Urinary bladder (tissue), 4 donors: Measurements from ENCODE around the gene MINDY3. TPM values are rescaled to one million over a fixed set of nuclear protein-coding genes. Genes with fewer than 3 reads are reported as not detected.

Experiments
- DNase-seq: peaks from one replicate; pipeline ENCODE4 v3.0.0-alpha.2; 2015; ENCODE audit errors: extremely low spot score
- H3K27ac ChIP-seq: one replicate; pipeline ENCODE4 v1.5.1; 2013; ENCODE audit warnings: low read depth, mild to moderate bottlenecking, moderate library complexity
- H3K36me3 ChIP-seq: one replicate; pipeline ENCODE4 v1.6.1; 2013; ENCODE audit warnings: mild to moderate bottlenecking, moderate library complexity; ENCODE audit not compliant: insufficient read depth
- H3K4me1 ChIP-seq: one replicate; pipeline ENCODE4 v1.6.1; 2013; ENCODE audit warnings: mild to moderate bottlenecking, moderate library complexity; ENCODE audit not compliant: insufficient read depth
- H3K4me3 ChIP-seq: one replicate; pipeline ENCODE4 v1.5.1; 2013; ENCODE audit warnings: low read depth, low read length
- WGBS: extraction: QIAGEN DNeasy Blood & Tissue Kit; methylation state at CpG from one replicate; pipeline ENCODE4 v1.1.7; 2013; 5-methylcytosine and 5-hydroxymethylcytosine counted together
- polyA plus RNA-seq: library from polyadenylated mRNA; stranded (reverse); fragments of 200-250 nt; gene quantifications from one replicate; pipeline ENCODE4 v1.2.3, GENCODE V29; 2013
- total RNA-seq: library from RNA; depleted of rRNA; stranded (reverse); fragments of >200 nt; gene quantifications from one replicate; pipeline ENCODE4 v1.2.3, GENCODE V29; 2014
- donor health status: healthy with polysubstance abuse.
- donor health status: healthy.

The MINDY3 gene
- total and polyA plus RNA-seq, 2 donors: 23.6 to 70.7 TPM

DNA sequence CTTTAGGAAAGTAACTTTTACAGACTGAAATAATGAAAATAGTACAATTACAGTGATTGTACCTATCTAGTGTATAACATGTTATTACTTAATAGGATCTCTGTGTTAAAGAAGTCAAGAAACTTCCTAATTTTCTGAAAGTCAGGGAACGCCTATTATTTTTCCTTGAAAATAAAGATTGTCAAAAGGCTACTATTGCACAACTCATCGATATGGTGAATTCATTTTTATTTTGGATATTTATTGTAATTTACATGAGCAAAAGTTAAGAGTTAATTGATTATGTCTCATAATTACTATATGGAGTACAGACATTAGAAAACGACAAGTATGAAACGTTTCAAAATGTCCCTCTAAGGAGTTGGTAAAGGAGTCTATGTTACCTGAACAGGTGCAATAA lies 12.8 kb downstream of the MINDY3 start:
- H3K4me3 ChIP-seq: no peak overlapping the region
- H3K36me3 ChIP-seq: no peaks in the 10 kb centered on the region
- WGBS: 96% methylated on average over 4 of the region's 4 CpGs
- H3K4me1 ChIP-seq: no peaks in the 10 kb centered on the region
- no peak for DNase-seq
- H3K27ac ChIP-seq: no peak overlapping the region

DNA sequence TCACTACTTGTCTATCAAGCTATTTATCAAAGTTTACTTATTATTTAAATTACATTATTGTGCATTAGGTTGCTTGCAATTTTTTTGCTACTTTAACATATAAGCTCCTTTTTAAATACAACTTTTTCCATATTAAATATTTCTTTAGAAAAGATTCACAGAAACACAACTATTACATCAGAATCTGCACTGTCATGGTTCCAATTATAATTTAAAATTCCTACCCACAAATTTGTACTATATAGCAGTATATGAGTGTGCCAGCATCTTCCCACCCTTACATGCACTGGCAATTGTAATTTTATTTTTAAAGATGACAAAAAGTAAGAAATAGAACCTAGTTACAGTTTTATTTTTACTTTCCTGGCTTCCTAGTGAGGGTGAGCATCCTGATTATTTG lies 15.8 kb downstream of the MINDY3 start:
- no peak overlapping the region for H3K27ac ChIP-seq

DNA sequence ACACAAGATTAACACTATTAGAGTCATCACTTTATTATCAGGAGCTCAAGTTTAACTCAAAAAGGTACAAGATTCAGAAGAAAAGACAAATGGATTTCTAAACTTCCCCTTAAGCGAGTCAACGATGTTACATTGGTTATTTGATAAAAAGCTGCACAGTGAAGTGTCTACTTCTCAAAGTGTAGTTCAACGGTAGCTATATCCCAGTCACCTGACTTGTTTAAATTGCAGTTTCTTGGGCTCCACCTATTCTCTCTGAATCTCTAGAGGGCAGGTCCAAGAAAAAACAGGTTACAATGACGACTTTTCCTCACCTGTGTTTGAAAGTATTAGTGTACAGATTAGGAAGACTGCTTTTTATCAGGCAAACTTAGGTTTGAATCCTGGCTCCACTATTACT lies 16.6 kb downstream of the MINDY3 start:
- no peak overlapping the region for H3K27ac ChIP-seq
- no peaks in the 10 kb centered on the region for H3K4me1 ChIP-seq
- no peak overlapping the region for H3K4me3 ChIP-seq
- DNase-seq: no peak
- WGBS: 90% methylated on average over 4 of the region's 4 CpGs
- no peaks in the 10 kb centered on the region for H3K36me3 ChIP-seq

More for the DNA sequence above, 15.8 kb downstream of the MINDY3 start:
- Histone ChIP-seq H3K36me3 (no peaks in the 10 kb centered on the region), H3K4me1 (no peaks in the 10 kb centered on the region), H3K4me3 (no peak overlapping the region)
- no peak for DNase-seq

DNA sequence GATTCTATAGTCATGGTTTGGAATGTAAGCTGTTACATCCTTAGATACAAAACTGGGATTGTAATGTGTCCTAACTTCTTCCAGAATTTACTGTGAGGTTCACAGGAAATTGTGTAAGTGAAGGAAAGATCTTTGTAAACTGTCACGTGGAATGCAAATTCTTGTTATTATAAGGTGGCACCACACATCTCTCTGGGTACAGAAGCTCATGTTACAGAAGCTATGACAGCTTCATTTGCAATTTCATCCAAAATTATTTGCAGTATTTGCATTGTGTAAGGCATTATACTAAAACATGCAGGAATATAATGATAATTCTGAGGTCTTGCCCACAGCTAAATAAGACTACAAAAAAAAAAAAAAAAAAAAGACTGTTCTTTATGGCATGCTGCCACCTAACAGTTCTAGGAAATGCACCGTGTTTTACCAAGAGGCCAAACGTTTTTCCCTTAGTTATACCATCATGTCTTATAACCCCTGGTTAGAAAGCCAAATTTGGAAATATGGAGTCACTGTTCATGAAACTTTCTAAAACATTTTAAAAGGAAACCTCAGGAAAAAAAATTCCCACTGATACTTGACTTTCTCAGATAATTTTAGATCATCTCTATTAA lies 17.6 kb downstream of the MINDY3 start:
- 28% methylated on average over 3 of the region's 3 CpGs for whole genome bisulfite sequencing
- Histone ChIP-seq H3K4me1 (no peaks in the 10 kb centered on the region), H3K36me3 (no peaks in the 10 kb centered on the region), H3K4me3 (no peak overlapping the region), H3K27ac (no peak overlapping the region)
- no peak for DNase-seq

DNA sequence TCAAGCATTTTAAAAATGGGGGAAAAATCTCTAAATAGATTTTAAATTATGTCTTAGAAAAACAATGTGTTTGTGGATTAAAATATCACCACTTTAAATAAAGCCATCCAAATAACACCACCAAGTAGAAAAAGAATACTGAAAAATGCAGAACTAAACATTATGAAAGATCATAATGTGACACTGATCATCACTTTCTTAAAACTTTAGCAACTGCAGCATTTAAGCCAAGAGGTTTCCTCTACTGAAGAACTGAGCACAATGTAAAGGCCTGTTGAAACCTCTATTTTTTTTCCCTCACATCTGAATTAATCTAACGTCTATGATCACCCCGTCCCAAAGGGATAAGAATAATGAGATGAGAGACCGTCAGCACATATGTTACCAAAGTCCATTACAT lies 18.6 kb downstream of the MINDY3 start:
- H3K27ac ChIP-seq: no peak overlapping the region
- 81% methylated on average over 3 of the region's 3 CpGs for WGBS
- DNase-seq: no peak
- no peaks in the 10 kb centered on the region for H3K4me1 ChIP-seq
- no peak overlapping the region for H3K4me3 ChIP-seq
- no peaks in the 10 kb centered on the region for H3K36me3 ChIP-seq

DNA sequence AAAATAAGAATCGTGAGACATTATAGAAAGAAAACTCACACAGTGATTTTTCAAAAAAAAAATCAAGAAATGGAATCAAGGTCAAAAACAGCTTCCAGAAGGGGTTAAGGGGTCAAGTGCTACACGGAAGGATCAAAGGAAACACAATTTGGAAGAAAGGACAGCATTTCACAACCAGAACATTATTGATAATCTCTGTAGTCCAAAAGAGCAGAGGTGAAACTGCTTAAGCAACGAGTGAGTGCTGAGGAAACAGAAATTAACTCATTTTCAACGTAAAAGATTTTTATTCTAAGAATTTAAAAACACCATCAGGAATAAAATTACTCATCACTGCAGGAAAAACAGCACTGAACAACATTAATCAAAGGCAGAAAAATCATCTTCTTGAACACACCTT lies 23.5 kb downstream of the MINDY3 start:
- 71% methylated on average over 4 of the region's 4 CpGs for WGBS
- H3K4me1 ChIP-seq: no peaks in the 10 kb centered on the region
- H3K4me3 ChIP-seq: no peak overlapping the region
- no peak overlapping the region for H3K27ac ChIP-seq
- no peak for DNase-seq
- no peaks in the 10 kb centered on the region for H3K36me3 ChIP-seq

DNA sequence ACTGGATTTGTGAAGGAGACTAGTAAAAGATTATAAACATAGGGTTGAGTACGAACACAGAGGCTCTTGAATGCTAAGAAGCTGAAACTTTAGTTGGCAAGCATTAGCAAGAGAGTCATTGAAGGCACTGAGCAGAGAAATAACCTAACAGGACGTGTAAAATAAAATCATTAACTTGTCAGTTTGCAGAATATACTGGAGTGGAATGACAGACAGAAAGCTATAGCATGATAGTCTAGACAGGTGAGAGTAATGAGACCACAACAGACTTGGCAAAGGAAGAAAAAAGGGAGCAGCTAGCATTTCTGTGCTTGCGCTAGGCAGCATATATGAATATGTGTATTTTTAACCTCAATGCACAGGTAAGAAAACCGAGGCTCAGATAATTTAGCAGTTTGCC lies 30.8 kb downstream of the MINDY3 start:
- H3K27ac ChIP-seq: no peak overlapping the region
- no peak overlapping the region for H3K4me3 ChIP-seq
- no peak for DNase-seq
- 65% methylated on average over 4 of the region's 4 CpGs for WGBS
- no peaks in the 10 kb centered on the region for H3K36me3 ChIP-seq
- no peaks in the 10 kb centered on the region for H3K4me1 ChIP-seq

DNA sequence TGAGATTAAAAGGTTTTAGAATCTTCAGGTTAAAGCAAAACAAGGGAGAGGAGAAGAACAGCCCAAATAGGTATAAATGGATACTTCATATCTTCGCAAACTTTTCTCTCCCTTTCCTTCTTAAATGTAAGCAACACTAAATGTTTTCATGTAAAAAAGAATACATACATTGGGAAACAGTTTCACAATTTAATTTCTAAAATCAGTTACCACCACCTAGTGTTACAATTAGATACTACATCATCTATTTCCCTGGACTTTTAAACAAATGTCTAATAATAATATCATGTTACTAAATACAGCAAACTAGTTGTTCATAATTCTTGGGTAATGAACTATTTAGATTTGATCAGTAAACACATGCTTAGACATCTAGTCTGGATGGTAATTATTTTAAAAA lies 35.8 kb downstream of the MINDY3 start:
- H3K36me3 ChIP-seq: peaks cover 5% of the 10 kb centered on the region
- no peak overlapping the region for H3K27ac ChIP-seq
- no peaks in the 10 kb centered on the region for H3K4me1 ChIP-seq
- DNase-seq: no peak
- 54% methylated on average over 1 of the region's 1 CpG for WGBS
- no peak overlapping the region for H3K4me3 ChIP-seq

DNA sequence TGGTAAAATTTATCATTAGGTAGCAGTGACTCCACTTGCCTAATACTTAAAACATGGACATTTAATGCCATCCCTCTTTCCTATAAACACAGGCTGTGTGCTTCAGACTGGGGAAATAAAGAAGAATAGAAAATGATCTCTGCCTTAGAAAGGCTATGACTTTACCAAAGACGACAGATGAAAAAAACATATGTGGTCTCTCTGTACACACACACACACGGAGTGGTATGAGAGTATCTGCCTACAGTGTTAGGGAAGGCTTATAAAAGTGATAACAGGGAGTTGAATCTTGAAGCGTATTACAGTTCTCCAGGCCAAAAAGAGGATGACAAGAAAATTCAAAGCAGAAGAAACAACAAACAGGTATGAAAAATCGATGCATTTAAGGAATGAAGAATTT lies 38.2 kb downstream of the MINDY3 start:
- Histone ChIP-seq H3K36me3 (peaks cover 5% of the 10 kb centered on the region), H3K4me1 (no peaks in the 10 kb centered on the region), H3K27ac (no peak overlapping the region), H3K4me3 (no peak overlapping the region)
- WGBS: 63% methylated on average over 4 of the region's 4 CpGs
- DNase-seq: no peak

DNA sequence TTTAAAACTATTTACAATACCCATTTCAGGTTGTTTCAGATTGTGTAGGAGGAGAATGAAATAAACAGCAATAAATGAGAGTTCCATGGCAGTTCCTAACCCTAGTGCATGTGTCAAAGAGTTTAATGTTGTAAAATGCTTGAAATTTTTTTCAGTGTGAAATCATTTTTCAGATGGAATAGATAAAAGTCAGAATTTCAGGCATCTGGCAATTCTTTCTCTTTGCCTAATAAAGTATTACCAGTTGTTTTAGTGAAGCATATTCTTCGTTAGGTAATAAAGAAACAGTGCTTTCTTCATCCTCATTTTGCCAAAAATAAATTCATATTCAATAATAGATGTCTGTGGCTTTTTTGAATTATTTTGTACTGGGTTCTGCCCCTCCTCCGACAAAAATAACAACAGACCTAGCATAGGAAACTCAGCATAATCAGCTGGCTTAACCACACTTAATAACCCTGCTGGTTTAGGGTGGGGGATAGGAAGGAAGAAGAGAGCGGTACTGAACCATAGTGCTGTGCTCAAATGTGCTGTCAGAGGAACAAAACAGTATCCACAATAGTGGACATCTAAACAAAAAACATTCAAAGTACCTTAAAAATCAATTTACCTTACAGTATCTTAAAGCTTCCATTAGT lies 39.1 kb downstream of the MINDY3 start:
- no peak overlapping the region for H3K27ac ChIP-seq
- 85% methylated on average over 3 of the region's 3 CpGs for WGBS
- peaks cover 5% of the 10 kb centered on the region for H3K36me3 ChIP-seq
- H3K4me3 ChIP-seq: no peak overlapping the region
- no peak for DNase-seq
- H3K4me1 ChIP-seq: no peaks in the 10 kb centered on the region

DNA sequence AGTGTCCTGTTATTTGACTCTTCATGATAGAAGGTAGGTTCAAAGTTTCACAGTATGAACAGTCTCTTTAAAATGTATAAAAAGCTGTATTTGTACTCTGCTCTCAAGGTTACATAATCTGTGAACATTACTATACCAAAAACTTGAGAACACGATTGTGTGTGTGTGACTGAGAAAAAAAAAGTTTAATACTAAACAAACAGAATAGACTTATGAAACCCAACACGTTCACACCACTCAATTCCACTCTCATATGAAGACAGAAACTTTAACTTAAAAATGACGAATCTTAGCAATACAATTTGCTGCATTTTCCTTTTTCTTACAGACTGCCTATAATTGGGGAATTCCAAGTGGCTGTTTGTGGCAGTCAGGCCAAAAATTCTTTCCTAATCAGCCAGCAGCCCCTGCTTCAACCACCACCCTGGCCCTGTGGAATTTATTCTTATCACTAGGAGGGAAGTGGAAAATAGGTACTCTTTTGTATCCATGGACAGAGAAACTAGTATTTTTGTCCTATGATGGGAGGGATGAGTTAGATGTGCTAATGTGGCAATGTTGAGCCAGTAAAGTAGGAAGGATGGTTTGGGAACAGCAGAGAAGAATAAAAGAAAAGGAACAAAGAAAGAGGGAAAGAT lies 42.8 kb downstream of the MINDY3 start:
- Histone ChIP-seq H3K4me3 (no peak overlapping the region), H3K27ac (no peak overlapping the region), H3K4me1 (no peaks in the 10 kb centered on the region), H3K36me3 (peaks cover 4% of the 10 kb centered on the region)
- no peak for DNase-seq
- WGBS: 55% methylated on average over 3 of the region's 3 CpGs

DNA sequence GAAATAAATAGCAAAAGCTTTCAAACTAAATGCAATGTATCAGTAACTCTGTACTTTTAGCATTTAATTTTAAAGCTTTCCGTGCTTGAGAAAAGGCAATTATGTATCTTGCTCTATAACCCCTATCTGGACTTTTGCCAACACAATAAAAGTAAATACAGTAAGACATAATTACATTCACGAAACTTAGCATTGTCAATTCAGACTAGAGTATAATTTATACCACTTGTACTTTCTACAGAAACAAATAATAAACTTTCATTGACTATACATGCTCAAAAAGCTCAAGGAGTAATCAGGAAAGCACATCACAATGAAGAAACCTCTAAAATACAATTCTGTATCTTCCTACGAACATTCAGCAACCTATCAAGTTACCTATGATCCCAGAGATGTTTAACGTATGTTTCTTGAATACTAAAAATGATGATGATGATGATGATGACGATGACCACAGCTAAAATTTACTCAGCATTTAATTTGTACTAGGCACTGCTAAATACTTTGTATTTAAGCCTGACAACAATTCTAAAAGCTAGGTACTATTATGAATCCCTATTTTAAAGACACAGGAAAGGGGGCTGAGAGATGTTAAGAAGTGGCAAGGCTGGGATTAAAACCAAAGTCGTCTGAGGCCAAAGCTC lies 44.9 kb downstream of the MINDY3 start:
- no peak overlapping the region for H3K27ac ChIP-seq
- 81% methylated on average over 6 of the region's 6 CpGs for WGBS

DNA sequence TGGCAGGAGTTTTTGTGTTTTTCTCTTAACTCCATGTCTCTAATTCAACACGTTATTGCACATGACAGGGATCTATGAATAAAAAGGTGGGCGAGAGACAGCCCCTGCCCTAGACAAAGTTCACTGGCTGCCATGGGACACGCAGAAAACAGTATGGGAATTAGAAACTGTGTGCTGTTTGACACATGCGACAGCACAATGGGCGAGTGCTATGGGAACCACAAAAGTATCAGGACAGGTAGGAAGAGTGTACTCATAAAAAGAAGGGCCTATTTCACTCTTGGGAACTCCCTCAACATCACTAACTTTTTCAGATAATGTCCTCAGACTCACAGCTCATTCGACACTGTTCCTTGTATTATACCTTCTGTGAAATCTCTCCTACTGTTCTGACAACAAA lies 45.7 kb downstream of the MINDY3 start:
- H3K36me3 ChIP-seq: no peaks in the 10 kb centered on the region

More for the DNA sequence above, 44.9 kb downstream of the MINDY3 start:
- H3K4me3 ChIP-seq: no peak overlapping the region
- no peaks in the 10 kb centered on the region for H3K4me1 ChIP-seq
- H3K36me3 ChIP-seq: peaks cover 3% of the 10 kb centered on the region
- no peak for DNase-seq

DNA sequence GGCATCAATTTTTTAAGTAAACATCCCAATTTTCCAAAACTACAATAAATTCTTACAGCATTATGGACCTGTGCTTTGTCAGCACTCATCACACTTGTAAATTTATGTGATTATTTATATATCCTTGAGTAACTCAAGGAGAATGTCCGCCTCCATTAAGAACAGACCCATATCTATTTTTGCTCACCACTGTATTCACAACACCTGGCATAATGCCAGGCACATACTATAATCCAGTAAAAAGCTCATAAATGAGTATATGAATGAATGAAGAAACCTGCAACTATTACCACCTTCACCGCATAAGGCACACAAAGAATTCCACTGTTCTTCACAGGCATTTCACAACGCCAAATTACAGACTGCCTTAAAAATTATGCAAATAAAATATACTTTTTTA lies 46.9 kb downstream of the MINDY3 start:
- 89% methylated on average over 3 of the region's 3 CpGs for WGBS
- no peaks in the 10 kb centered on the region for H3K36me3 ChIP-seq
- no peak overlapping the region for H3K4me3 ChIP-seq
- no peak overlapping the region for H3K27ac ChIP-seq
- H3K4me1 ChIP-seq: no peaks in the 10 kb centered on the region
- no peak for DNase-seq

More for the DNA sequence above, 45.7 kb downstream of the MINDY3 start:
- WGBS: 91% methylated on average over 6 of the region's 6 CpGs
- Histone ChIP-seq H3K27ac (no peak overlapping the region), H3K4me3 (no peak overlapping the region), H3K4me1 (no peaks in the 10 kb centered on the region)
- no peak for DNase-seq
